ENCODE results near the gene SFMBT2.

SFMBT2 gene

DNA sequence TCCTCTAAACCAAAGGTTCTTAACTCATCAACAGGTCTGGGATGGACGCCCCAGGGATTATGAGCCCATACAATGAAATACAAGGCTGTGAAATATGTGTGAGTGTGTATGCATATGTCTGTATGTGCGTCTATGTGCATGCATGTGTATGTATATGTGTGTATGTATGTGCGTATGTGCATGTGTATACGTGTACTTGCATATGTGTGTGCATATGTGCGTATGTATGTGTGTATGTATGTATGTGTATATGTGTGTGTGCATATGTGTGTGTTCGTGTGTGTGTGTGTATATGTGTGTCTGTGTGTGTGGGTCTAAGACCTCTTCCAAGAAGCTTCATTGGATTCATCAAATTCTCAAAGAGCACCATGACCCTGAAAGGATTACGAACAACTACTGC, 112.3 kb downstream of the SFMBT2 start:
- DNase-seq (ENCODE audit: low spot score) = no peak

DNA sequence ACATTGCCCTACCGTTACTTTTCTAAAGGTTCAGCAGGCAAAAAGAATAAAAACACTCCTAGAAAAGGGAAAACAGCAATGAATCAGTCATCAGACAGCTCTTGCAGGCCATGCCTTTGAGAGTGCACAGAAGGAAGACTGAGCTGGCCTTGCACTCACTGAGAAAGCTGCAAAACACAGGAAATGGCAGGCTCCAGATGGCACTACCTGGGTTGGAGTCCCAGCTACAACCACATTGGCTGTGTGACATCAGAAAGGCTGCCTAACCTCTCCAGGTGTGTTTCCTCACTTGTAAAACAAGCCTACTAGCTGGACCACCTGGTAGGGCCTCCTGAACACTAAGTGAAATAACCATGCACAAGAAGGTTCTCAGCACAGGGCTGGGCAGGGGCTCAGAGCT, 113.7 kb downstream of the SFMBT2 start:
- DNase-seq (ENCODE audit: low spot score) = no peak

DNA sequence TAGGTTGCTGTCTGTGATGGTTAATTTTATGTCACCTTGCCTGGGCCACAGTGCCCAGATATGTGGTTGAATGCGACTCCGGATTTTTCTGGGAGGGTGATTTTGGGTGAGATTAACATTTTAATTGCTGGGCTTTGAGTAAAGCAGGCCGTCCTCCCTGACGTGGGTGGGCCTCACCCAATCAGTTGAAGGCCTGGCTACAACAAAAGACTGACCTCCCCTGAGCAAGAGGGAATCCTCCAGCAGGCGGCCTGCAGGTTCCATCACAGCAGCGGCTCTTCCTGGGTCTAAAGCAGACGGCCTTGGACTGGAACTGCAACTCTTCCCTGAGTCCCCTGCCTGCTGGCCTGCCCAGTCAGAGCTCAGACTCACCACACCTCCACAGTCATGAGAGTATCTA, 114.2 kb downstream of the SFMBT2 start:
- DNase-seq (ENCODE audit: low spot score) = no peak

DNA sequence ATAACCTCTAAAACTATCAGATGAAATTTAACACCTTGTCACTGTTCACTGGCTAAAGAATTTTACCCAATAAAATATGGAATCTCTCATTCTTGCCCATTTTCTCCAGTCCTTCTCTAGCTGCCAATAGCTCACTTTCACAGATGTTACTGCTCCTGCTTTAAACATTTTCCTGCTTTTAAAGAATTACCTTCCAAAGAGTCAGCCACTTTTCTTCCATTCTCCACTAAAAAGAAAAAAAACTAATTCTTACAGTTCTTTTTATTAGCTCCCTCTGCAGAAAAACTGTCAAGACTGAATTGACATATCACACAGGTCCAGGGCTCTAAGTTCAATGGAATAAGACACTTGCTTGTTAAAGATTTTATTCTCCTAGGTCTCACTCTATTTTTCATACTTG, 114.8 kb downstream of the SFMBT2 start:
- DNase-seq (ENCODE audit: low spot score) = no peak

DNA sequence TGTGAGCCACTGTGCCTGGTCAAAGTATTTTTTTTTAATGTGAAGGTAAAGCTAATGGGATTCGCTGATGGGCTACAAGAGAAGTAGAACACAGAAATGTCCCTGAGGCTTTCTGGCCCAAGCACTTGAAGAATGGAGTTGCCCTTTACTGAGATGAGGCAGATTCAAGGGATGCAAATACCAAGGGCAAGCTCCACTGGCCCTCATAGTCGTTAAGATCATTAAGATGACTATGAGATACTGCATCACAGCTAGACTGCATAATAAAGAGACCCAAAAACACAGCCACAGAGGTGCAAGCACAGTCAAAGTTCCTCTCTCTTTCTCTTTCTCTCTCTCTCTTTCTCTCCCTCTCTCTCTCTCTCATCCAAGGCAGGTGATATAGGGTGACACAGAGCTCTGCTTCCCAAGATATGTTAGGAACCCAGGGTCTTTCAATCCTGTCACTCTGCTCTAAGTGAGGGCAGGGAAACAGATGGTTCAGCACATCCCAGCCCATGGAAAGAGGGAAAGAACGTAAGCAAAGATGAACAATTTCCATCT, 117.4 kb downstream of the SFMBT2 start:
- no peak for DNase-seq (ENCODE audit: low spot score)

DNA sequence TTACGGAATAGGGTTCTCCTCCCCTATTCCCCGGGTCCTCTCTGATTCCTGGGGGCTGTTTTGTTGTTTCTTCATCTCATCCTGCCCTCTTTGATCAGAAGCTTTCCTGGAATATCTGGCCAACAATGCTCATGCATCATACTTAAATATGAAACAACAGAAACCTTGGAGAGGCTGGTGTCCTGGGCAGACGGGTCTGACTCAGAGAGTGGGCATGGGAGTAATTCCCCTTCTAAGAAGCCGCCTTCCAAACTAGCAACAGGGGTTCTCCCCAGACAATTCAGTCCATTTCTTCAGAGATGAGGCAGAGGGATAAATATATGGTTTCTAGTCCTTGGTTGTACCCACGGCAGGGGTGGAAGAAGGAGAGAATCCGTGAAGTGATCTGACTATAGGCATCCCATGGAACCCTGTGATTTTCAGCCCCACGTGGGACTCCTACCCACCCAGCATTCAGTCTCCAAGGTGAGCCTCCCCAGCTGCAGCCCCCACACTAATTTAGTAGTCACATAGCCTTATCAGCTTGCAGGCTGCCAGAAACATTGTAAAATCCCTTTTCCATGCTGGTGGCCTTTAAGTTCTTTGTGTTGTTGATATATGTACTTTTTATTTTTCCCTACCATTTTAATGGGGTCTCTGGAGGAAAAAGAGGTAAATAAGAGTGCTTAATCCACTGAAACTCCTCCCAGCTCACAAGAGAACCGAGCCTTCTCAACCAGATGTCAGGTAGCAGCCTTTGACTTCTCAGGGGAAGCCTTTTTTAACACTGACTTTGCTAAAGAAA, 119.2 kb downstream of the SFMBT2 start:
- DNase-seq (ENCODE audit: low spot score) = no peak

DNA sequence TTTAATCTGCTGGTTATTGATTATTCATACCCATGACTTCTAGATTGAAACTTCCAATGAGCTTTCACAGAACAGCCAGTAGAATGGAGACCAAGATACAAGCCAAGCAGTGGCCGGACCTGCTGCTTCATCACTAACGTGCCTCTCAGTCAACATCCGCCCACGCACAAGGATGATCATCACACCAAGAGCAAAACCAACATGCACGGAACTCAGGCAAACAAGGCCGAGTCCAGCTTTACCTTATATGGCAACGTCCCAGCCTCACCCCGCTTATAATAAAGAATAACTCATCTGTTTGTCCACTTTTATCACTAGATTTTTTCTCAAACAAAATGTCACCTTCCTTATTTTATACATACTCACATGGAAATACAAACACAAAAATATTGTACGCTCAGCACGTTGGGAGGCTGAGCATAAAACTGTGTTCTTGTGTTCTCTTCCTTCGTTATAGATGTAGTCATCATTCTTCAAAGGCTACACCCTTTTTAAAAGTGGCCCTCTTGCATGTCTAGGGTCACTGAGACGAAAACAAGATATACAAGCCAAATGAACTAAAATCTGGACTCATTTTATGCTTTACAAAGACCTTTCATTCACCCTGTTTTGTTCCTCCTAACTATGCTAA, 122.7 kb downstream of the SFMBT2 start:
- DNase-seq (ENCODE audit: low spot score) = no peak

DNA sequence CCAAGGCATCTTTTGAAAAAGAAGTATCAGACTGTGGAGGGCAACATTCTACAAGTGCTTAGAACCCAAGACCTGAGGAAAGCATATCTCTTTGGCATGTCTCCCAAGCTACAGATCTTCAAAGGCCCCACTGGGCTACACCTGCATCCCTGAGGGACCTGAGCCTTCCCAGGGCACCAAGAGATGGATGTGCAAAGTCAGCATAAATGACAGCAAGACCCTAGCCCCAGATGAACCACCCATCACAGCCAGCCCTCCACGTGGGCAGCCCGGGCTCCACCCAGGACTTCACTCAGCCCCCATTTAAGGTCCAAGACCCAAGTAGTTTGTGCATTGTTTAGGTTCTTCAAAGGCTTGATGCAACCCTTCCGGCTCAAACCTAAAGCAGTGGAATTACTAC, 123.5 kb downstream of the SFMBT2 start:
- DNase-seq (ENCODE audit: low spot score) = no peak

DNA sequence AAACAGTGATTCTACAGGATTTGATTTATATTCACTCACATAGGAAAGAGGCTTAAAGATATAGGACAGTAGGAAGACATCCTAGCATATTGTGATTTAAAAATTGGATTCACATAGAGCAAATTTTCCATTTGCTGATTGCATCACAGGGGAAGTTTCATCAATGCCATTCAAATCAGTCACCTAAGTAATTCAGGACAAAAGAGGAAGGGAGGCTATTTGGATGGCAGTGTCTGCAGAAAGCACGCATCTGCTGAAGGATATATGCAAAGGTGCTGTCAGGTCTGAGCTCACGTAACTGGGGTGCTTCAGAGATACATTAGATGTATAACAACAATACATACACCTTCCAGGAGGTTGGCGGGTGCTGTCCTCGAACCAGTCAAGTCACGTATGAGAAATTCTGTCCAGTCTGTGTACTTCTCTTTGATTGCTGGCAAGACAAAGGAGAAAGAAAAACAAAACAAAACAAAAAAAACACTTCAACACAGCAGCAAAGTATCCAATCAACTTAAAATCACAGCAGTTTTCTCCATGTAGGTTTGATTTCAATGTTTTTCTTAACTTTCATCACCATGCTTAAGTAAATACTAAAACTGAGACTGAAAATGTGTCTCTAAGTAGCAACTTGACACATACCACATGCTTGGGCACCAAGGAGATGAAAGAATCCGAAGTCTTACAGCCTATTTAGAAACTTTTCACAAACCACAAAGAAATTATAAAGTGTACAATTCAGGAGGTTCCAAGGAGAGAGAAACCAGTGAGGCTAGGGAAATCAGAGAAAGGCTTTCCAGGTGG, 125.1 kb downstream of the SFMBT2 start:
- no peak for DNase-seq (ENCODE audit: low spot score)

DNA sequence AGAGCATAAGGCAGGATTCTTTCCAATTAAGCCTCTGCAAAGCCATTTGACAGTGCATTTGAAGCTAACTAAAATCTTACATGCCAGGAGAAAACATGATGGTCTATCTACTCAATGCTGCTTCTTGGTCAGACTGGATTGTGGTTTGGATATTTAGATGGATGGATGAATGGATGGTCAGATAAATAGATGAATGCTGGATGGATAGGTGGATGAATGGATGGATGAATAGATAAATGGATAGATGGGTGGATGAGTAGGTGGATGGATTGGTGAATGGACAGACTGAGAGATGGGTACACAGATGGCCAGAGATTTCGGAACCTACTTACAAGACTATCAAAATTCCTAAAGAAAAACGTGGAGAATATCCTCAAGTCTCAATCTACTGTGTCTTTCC, 127.6 kb downstream of the SFMBT2 start:
- DNase-seq (ENCODE audit: low spot score) = no peak

DNA sequence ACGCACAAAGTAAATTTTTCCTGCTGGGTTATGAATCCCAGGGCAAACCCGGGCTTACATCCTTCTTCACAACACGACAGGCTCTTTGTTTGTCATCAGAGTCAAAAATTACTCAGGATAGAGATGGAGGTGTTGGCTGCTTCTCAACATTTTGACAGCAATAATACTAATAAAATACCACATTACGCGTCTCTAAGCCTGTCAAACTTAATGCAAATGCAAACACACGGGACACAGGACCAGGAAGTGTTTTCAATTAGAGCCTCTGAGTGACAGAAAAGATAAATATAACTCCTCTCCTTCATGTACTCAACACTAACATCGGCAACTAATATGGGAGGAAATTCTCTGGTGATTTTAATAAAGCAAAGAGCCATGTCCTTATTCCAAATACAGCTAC, 128.4 kb downstream of the SFMBT2 start:
- DNase-seq (ENCODE audit: low spot score) = no peak

DNA sequence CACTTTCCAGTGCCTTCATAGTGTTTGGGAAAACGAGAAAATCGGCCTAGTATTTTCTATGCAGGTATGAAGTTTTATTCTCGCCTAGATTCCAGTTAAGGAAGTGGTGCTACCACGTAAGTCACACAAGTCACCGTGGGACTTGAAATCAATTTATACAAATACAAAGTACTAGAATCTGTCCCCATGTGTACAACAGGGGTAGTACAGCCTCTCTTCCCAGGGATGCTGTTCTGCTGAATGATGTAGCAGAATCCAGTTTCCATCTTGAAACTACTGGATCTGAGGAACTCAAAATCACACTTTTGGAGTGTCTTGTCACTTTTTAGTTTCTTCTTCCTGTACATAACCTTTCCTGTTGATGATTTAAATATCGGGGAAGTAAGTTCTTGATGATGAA, 129.4 kb downstream of the SFMBT2 start:
- DNase-seq (ENCODE audit: low spot score) = no peak

DNA sequence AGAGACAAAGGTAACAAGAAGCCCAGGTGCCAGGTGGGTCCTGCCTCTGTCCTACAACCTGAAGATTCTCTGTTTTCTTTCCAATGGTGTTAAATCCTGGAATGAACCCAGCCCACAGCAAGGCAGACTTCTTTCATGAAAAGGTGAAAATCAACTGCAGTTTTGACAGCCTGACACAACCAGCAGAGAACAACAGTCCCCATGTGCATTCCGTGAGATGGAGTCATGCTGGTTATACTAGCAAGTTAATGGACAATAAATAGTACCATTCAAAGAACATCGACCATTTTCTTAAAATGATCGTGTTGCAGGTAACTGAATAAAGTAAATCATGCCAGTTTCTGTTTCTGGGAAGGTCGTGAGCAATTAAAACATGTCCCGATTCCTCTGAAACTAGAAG, 131.5 kb downstream of the SFMBT2 start:
- DNase-seq (ENCODE audit: low spot score) = no peak

DNA sequence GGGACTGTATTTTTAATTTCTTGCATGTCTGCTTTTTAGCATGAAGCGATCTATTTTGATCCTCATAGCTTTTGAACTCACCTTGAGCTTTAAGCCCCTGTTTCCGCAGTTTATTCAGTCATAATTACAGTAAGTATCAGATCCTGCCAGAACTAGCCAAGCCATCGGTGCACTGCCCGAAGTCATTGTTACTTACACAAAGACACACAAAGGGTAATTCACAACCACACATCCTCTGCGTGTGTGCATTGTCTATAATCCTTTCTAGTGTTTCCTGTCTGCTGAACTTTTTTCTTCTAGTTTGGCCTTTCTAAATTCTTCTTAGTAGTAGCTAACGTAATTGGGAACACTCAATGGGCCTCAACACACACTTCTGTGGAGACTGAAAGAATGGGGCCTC, 133.0 kb downstream of the SFMBT2 start:
- no peak for DNase-seq (ENCODE audit: low spot score)

DNA sequence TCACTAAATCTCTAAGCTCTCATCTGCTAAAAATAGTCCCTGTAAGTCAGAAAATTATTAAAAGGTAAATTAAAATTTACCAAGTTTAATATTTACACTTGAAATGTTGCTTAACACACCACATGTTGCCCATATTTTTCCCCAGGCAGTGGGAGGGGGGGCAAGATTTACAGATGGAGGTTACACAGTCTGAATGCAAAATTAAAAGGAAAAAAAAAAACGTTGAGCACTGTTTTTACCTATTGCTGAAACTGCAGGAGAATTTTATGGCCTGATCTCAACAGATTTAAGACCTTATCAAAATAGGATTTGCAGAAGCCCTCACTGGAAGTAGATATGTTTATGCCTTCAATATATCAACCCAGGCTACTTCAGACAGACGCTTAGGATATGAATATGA, 133.4 kb downstream of the SFMBT2 start:
- no peak for DNase-seq (ENCODE audit: low spot score)

DNA sequence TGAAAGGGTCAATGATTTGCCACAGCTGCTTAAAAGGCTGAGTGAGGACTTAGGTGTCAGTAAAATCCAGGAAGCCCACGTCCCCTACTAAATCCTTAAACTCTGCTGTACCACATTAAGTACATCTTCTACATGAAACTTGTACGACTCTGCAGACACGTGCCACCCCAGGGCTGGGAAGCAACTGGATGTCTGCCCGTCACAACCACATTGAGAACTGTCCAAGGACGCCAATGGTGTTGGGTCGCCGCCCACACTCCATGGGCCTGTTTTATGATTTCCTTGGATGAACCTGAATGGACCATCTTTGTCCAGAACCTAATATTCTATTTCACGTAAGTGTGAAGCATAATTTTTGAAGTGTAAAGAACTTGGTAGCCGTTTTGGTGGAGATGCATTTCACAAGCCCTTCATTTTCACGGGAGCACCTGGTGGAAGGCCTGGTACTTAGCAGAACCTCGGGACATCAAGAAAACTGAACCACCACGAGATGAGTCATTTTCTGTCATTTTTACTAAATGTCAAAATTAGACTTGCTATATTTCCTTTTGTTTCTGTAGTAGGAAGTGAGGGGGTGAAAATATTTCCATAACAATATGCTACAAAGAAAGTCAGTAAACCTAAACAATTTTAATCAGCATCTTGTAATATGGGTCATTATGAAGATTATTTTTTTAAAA, 134.9 kb downstream of the SFMBT2 start:
- no peak for DNase-seq (ENCODE audit: low spot score)

DNA sequence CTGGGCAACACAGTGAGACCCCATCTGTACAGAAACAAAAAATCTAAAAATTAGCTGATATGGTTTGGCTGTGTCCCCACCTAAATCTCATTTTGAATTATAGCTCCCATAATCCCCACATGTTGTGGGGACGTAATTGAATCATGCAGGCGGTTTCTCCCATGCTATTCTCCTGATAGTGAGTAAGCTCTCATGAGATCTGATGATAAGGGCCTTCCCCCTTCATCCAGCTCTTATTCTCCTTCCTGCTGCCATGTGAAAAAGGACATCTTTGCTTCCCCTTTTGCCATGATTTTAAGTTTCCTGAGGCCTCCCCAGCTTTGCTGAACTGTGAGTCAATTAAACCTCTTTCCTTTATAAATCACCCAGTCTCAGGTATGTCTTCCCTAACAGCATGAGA, 136.5 kb downstream of the SFMBT2 start:
- DNase-seq (ENCODE audit: low spot score) = no peak

DNA sequence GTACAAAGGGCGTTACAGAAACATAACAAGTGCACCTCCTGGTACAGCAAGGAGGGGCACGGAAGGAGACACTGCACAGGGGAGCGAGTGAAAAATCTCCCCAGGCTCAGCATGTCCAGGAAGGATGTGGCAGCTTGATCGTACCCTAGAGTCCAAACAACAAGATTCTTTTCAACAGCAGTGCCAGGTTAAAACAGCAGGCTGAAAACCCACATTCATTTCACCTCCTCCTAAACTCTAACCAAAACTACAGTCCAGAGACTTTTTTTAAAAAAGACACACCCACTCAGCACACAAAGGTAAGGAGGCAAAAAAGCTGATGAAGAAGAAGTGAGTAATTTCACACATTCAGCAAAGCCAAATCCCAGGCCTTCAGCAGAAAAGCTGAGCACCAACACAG, 138.8 kb downstream of the SFMBT2 start:
- no peak for DNase-seq (ENCODE audit: low spot score)

DNA sequence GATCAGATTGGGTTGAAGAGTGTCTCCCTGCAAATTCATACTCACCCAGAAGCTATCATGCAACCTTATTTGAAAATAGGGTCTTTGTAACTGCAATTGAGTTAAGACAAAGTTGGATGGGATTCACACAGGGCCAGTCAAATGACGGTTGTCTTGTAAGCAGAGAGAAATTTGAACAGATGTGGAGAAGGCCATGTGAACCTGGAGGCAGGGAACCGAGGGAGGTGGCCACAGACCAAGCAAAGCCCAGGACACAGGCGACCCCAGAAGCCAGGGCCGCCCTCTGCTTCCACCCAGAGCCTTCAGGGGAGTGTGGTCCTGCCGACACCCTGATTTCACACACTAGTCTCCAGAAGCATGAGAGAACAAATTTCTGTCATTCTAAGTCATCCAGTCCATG, 140.8 kb downstream of the SFMBT2 start:
- DNase-seq (ENCODE audit: low spot score) = no peak

DNA sequence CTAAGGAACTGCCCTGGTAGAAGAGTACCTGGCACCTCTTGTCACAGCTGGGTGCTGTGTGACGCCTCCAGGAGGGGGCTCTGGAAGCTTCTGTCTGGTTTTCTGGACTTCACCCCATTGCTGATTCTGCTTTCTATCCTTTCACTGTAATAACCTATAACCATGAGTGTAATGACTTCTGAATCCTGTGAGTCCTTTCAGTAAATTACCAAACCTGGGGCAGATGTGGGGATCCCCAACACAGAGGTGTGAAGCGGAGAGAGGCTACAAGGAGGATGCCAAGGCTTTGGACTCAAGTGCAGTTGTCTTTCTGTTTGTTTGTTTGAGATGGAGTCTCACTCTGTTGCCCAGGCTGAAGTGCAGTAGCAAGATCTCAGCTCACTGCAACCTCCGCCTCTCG, 143.7 kb downstream of the SFMBT2 start:
- DNase-seq (ENCODE audit: low spot score) = no peak

DNA sequence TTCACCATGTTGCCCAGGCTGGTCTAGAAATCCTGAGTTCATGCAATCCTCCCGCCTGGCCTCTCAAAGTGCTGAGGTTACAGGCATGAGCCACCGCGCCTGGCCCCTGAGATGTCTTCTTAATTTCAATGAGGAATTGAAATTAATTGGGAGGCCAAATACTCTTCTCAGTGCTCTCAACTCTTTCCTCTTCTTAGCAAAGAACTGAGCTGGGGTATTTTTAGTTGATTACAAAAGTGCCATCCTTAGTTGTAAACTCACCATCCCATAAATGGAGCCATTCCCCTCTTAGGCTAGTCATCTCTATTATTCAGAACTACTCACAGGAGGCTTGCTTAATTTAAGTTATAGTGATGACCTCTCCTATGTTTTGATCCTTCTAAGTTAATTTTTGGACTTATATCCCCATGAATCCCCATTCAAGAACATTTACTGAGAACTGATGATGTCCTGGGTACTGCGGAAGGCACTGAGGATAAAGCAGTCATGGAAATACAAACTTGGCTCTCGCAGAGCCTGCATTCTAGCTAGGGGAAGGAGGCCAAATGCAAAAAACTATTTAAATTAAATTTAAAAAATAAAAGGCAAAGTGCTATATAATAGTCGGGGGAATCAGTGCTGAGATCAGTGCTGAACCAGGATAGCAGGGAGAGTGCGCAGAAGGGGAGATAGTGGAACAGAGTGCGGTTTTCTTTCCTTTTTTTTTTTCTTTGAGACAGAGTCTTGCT, 145.3 kb downstream of the SFMBT2 start:
- DNase-seq (ENCODE audit: low spot score) = no peak

DNA sequence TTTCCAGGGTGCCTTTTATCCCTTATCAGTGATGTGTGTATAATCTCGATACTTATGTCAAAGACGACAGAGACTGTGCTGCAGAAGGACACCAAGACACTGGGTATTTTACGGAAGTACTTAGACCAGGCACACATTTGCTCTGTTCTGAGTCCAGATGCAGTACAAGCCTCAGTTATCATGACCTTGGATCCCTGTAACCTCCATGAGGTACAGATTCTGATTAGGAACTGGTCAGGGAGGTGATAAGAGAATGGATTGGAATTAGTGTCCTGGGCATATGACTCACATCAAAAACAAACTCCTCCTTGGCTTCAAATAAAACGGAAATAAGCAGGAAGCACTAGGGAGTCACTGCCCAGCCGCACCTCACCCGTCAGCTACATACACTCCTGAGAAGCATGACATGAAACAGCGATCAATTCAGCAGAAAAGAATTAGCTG, 146.5 kb downstream of the SFMBT2 start:
- no peak for DNase-seq (ENCODE audit: low spot score)
